Muscle of leg (tissue), 11 donors: ENCODE data around the gene ARFGEF3. TPM values are rescaled to one million over a fixed set of nuclear protein-coding genes. Genes with fewer than 3 reads are reported as not detected.

Experiments used
- DNase-seq: peaks from one replicate; pipeline ENCODE4 v3.0.0; 2013
- H3K27ac ChIP-seq: one replicate; pipeline ENCODE4 v1.5.1; 2013; ENCODE audit warnings: mild to moderate bottlenecking, low read length, control low read depth
- H3K27me3 ChIP-seq: one replicate; pipeline ENCODE4 v1.6.1; 2013; ENCODE audit warnings: low read length; ENCODE audit not compliant: control insufficient read depth, insufficient read depth
- H3K36me3 ChIP-seq: one replicate; pipeline ENCODE4 v1.6.1; 2013; ENCODE audit warnings: low read length; ENCODE audit not compliant: control insufficient read depth, insufficient read depth
- H3K4me1 ChIP-seq: one replicate; pipeline ENCODE4 v1.6.1; 2013; ENCODE audit warnings: low read length; ENCODE audit not compliant: control insufficient read depth, insufficient read depth
- H3K4me3 ChIP-seq: one replicate; pipeline ENCODE4 v1.5.1; 2013; ENCODE audit warnings: low read length, control low read depth
- H3K9me3 ChIP-seq: replicated peaks from 2 replicates; pipeline ENCODE4 v1.6.1; 2013; ENCODE audit warnings: low read depth, low read length; ENCODE audit not compliant: control insufficient read depth
- WGBS: methylation state at CpG from one replicate; pipeline ENCODE4 v1.1.5; 2013; ENCODE audit warnings: missing lambda C conversion rate; ENCODE audit not compliant: insufficient coverage; 5-methylcytosine and 5-hydroxymethylcytosine counted together
- polyA plus RNA-seq, 8 donors: library from polyadenylated mRNA; unstranded; fragments of 120-200 nt; gene quantifications; one replicate each; pipeline versions ENCODE4 v1.2.1 to v1.2.3, GENCODE V29; 2013; ENCODE audit warnings: inconsistent platforms in 1 of 8, low replicate concordance in 1 of 8; ENCODE audit not compliant: insufficient read length in 8 of 8, insufficient read depth in 1 of 8
- total RNA-seq: library from RNA; stranded (reverse); fragments of 120-200 nt; gene quantifications from one replicate; pipeline ENCODE4 v1.2.4, GENCODE V29; 2013

Gene ARFGEF3
- total and polyA plus RNA-seq, 9 donors: 0.21 to 1.6 (median 0.81) TPM

DNA sequence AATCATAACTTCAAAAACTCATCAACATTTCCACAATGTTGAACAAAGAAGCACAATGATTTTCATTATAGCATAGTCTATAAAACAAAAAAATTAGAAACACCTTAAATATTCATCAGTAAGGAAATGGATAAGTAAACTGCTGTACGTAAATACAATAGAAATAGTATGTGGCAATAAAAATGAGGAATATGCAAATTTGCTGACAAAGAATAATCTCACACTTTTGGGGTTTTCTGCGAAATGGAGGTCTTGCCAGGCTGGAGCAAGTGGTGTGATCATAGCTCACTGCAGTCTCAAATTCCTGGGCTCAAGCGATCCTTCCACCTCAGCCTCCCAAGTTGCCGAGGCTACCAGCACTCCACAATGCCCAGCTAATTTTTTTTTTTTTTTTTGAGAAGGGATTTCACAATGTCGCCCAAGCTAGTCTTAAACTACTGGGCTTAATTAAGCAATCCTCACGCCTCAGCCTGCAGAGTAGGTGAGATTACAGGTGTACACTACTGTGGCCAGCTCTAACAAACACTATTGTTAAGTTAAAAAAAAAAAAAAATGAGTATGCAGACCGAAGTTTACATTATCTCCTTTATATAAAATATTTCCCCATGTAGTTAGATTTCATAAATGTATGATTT is 157.1 kb downstream of the ARFGEF3 start:
- Histone ChIP-seq H3K27me3 (no peaks in the 10 kb centered on the region), H3K9me3 (no peaks in the 10 kb centered on the region), H3K36me3 (no peaks in the 10 kb centered on the region), H3K4me1 (no peaks in the 10 kb centered on the region), H3K4me3 (no peak overlapping the region), H3K27ac (no peak overlapping the region)
- no CpG with 5 or more reads among the region's 7 CpGs for WGBS
- no peak for DNase-seq

DNA sequence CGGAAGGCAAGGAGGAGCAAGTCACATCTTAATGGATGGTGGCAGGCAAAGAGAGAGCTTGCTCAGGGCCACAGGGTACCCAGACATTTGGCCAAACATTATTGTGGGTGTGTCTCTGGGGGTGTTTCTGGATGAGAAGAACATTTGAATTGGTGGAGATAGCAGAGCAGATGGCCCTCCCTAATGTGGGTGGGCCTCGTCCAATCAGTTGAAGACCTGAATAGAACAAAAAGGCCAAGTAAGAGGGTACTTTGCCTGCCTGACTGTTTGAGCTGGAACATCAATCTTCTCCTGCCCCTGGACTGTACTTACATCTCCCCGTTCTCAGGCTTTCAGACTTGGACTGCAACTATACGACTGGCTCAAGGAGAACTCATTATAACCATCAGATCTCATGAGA is 160.2 kb downstream of the ARFGEF3 start:
- H3K27me3 ChIP-seq: no peaks in the 10 kb centered on the region
- DNase-seq: no peak
- H3K27ac ChIP-seq: no peak overlapping the region
- H3K36me3 ChIP-seq: no peaks in the 10 kb centered on the region
- H3K4me3 ChIP-seq: no peak overlapping the region
- no peaks in the 10 kb centered on the region for H3K4me1 ChIP-seq
- WGBS: 92% methylated on average over 4 of the region's 4 CpGs
- no peaks in the 10 kb centered on the region for H3K9me3 ChIP-seq

DNA sequence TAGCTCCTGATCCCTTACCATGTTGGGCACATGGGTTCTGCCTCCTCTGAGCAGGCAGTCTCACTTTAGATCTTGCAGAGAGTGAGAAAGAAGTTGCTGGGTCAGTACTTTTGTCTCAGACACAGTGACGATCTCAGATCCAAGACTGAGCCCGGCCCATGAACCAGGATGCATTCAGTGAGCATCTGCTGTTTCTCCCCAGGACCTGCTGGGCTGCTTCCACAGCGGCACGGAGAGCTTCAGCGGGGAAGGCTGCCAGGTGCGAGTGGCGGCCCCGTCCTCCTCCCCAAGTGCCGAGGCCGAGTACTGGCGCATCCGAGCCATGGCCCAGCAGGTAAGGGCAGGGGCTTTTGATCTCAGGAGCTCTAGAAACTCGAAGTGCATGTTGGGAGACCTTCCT is 162.1 kb downstream of the ARFGEF3 start:
- 88% methylated on average over 10 of the region's 13 CpGs for WGBS
- no peaks in the 10 kb centered on the region for H3K27me3 ChIP-seq
- no peak for DNase-seq
- no peaks in the 10 kb centered on the region for H3K36me3 ChIP-seq
- H3K4me1 ChIP-seq: no peaks in the 10 kb centered on the region
- H3K9me3 ChIP-seq: no peaks in the 10 kb centered on the region
- H3K27ac ChIP-seq: no peak overlapping the region
- no peak overlapping the region for H3K4me3 ChIP-seq

DNA sequence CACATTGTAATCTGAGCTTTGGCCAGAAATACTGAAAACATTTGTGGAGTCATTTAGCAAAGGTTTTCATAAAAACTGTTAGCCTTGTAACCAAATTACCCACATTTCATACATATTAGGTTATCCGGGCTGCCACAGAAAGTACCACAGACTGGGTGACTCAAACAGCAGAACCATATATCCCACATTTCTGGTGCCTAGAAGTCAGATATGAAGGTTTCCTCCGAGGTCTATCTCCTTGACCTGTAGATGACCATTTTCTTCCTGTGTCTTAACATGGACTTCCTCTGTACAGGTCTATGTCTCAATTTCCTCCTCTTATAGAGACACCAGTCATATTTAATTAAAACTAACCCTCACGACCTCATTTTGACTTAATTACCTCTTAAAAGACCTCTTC is 166.5 kb downstream of the ARFGEF3 start:
- H3K9me3 ChIP-seq: no peaks in the 10 kb centered on the region
- no peaks in the 10 kb centered on the region for H3K4me1 ChIP-seq
- no peak overlapping the region for H3K27ac ChIP-seq
- 82% methylated on average over 1 of the region's 3 CpGs for WGBS
- H3K4me3 ChIP-seq: no peak overlapping the region
- no peaks in the 10 kb centered on the region for H3K36me3 ChIP-seq
- no peak for DNase-seq
- H3K27me3 ChIP-seq: no peaks in the 10 kb centered on the region

DNA sequence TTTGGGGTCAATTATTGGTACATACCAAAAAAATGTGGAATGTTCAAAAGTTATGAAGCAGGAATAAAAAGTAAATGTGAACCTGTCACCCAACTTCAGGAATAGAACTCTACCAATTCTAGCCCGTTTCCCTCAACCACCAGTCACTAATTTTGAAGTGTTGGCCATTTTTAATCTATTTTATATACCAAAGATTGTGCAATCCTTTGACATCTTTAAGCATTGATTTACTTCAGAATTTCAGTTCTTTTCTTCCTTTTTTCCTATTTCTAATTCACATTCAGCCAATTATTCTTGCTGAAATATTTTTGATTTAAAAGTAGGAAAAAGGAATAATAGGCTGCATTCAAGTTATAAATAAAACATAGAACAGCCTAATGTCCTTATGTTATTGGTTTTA is 169.0 kb downstream of the ARFGEF3 start:
- no peak for DNase-seq
- H3K27ac ChIP-seq: no peak overlapping the region
- no peaks in the 10 kb centered on the region for H3K36me3 ChIP-seq
- WGBS: no CpG with 5 or more reads among the region's 1 CpG
- H3K4me1 ChIP-seq: no peaks in the 10 kb centered on the region
- H3K9me3 ChIP-seq: no peaks in the 10 kb centered on the region
- H3K4me3 ChIP-seq: no peak overlapping the region
- no peaks in the 10 kb centered on the region for H3K27me3 ChIP-seq

DNA sequence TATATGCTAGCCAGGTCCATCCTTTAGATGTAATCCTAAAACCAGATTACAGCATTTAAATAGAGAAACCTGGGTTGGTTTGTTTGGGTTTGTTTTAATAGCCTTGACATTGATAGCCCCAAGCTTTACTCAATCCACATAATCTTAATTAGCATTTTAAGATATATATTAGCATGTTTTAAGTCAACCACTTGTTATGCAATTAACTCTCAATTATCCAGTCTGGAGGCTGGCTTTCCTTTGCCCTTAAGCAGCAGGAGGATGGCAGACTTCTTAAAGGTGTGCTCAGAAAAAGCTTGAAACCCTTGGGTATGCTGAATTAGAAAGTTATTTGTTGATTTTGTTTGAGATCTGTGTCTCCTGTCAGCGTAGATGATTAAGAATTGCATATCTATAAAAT is 169.7 kb downstream of the ARFGEF3 start:
- no peaks in the 10 kb centered on the region for H3K9me3 ChIP-seq
- H3K27ac ChIP-seq: no peak overlapping the region
- no CpG with 5 or more reads among the region's 1 CpG for WGBS
- no peaks in the 10 kb centered on the region for H3K36me3 ChIP-seq
- no peak overlapping the region for H3K4me3 ChIP-seq
- no peaks in the 10 kb centered on the region for H3K27me3 ChIP-seq
- DNase-seq: no peak
- H3K4me1 ChIP-seq: no peaks in the 10 kb centered on the region

DNA sequence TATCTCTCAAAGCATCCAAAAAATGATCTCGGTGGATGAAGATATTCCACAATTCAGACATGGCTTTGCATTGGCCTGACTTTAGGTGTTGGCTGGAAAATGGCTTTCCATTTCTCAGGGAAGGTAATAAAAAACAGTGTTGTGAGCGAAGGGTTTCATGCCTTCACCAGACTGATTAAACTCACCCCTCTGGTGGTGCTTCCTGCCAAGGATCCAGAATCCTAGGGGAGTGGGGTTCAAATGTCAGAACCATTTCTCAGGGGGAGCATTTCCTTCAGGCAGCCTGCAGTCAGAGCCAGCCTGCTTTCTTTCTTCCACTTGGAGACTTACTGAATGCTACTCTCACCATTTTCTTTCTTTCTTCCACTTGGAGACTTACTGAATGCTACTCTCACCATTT is 170.2 kb downstream of the ARFGEF3 start:
- no peak for DNase-seq

DNA sequence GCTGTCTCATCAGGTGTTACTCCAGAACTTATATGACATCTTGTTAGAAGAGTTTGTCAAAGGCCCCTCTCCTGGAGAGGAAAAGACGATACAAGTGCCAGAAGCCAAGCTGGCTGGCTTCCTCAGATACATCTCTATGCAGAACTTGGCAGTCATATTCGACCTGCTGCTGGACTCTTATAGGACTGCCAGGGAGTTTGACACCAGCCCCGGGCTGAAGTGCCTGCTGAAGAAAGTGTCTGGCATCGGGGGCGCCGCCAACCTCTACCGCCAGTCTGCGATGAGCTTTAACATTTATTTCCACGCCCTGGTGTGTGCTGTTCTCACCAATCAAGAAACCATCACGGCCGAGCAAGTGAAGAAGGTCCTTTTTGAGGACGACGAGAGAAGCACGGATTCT is 172.3 kb downstream of the ARFGEF3 start:
- Histone ChIP-seq H3K4me1 (no peaks in the 10 kb centered on the region), H3K36me3 (no peaks in the 10 kb centered on the region), H3K27ac (no peak overlapping the region), H3K27me3 (no peaks in the 10 kb centered on the region), H3K4me3 (no peak overlapping the region), H3K9me3 (no peaks in the 10 kb centered on the region)
- 89% methylated on average over 14 of the region's 14 CpGs for WGBS
- no peak for DNase-seq

More for the DNA sequence above, 170.2 kb downstream of the ARFGEF3 start:
- Histone ChIP-seq H3K36me3 (no peaks in the 10 kb centered on the region), H3K4me1 (no peaks in the 10 kb centered on the region), H3K27ac (no peak overlapping the region), H3K9me3 (no peaks in the 10 kb centered on the region), H3K4me3 (no peak overlapping the region), H3K27me3 (no peaks in the 10 kb centered on the region)
- WGBS: no CpG with 5 or more reads among the region's 2 CpGs

DNA sequence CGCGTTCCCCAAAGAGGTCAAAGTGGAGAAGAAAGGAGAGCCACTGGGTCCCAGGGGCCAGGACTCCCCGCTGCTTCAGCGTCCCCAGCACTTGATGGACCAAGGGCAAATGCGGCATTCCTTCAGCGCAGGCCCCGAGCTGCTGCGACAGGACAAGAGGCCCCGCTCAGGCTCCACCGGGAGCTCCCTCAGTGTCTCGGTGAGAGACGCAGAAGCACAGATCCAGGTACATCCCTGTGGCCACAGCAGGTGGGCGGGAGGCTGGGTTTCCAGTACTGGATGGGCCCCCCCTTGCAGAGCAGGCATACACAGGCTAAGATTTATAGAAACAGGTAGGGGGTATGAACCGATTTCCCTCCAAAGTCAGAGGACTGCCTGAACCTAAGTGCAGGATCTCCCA is 173.2 kb downstream of the ARFGEF3 start:
- H3K27me3 ChIP-seq: no peaks in the 10 kb centered on the region
- H3K4me1 ChIP-seq: no peaks in the 10 kb centered on the region
- H3K36me3 ChIP-seq: no peaks in the 10 kb centered on the region
- no peak overlapping the region for H3K27ac ChIP-seq
- H3K4me3 ChIP-seq: no peak overlapping the region
- H3K9me3 ChIP-seq: no peaks in the 10 kb centered on the region
- no peak for DNase-seq
- 94% methylated on average over 12 of the region's 14 CpGs for WGBS

DNA sequence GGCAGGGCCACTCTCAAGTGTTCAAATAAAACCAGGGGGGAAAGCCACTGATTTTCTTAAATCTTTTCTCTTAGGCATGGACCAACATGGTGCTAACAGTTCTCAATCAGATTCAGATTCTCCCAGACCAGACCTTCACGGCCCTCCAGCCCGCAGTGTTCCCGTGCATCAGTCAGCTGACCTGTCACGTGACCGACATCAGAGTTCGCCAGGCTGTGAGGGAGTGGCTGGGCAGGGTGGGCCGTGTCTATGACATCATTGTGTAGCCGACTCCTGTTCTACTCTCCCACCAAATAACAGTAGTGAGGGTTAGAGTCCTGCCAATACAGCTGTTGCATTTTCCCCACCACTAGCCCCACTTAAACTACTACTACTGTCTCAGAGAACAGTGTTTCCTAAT is 174.5 kb downstream of the ARFGEF3 start:
- Histone ChIP-seq H3K4me1 (no peaks in the 10 kb centered on the region), H3K9me3 (no peaks in the 10 kb centered on the region), H3K27ac (no peak overlapping the region), H3K27me3 (no peaks in the 10 kb centered on the region), H3K4me3 (no peak overlapping the region), H3K36me3 (no peaks in the 10 kb centered on the region)
- 100% methylated on average over 1 of the region's 8 CpGs for WGBS
- DNase-seq: no peak

DNA sequence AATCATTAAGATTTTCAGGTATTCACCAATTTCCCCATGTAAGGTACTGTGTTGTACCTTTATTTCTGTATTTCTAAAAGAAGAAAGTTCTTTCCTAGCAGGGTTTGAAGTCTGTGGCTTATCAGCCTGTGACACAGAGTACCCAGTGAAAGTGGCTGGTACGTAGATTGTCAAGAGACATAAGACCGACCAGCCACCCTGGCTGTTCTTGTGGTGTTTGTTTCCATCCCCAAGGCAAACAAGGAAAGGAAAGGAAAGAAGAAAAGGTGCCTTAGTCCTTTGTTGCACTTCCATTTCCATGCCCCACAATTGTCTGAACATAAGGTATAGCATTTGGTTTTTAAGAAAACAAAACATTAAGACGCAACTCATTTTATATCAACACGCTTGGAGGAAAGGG is 175.3 kb downstream of the ARFGEF3 start:
- no peak for DNase-seq
- H3K4me3 ChIP-seq: no peak overlapping the region
- H3K27me3 ChIP-seq: no peaks in the 10 kb centered on the region
- H3K9me3 ChIP-seq: no peaks in the 10 kb centered on the region
- no peak overlapping the region for H3K27ac ChIP-seq
- no peaks in the 10 kb centered on the region for H3K4me1 ChIP-seq
- no CpG with 5 or more reads among the region's 4 CpGs for WGBS
- H3K36me3 ChIP-seq: no peaks in the 10 kb centered on the region
